RWPE2 (cell line): ENCODE results near the gene CFAP58.

Source experiments
- ATAC-seq: fragments of 200-7000 bp; cut with Tn5 transposase; 3 replicates; pipeline ENCODE4 v1.9.1; 2021; ENCODE audit warnings: low read depth
- DNase-seq: peaks from one replicate; pipeline ENCODE4 v3.0.0-alpha.2; 2020; ENCODE audit warnings: low spot score
- H3K27ac ChIP-seq: fragments of 450-650 bp; 2 replicates; pipeline ENCODE4 v1.5.1; 2017; ENCODE audit warnings: mild to moderate bottlenecking; ENCODE audit not compliant: poor library complexity, severe bottlenecking
- H3K27me3 ChIP-seq: fragments of 250-450 bp; sonication (Bioruptor Pico); 2 replicates; pipeline ENCODE4 v1.5.1; 2021; ENCODE audit warnings: mild to moderate bottlenecking, moderate library complexity; ENCODE audit not compliant: insufficient read depth, poor library complexity, severe bottlenecking
- H3K36me3 ChIP-seq: fragments of 250-450 bp; sonication (Bioruptor Pico); 2 replicates; pipeline ENCODE4 v1.5.1; 2020; ENCODE audit warnings: low read depth, mild to moderate bottlenecking, moderate library complexity
- H3K4me1 ChIP-seq: fragments of 250-450 bp; sonication (Bioruptor Pico); 2 replicates; pipeline ENCODE4 v1.5.1; 2021; ENCODE audit warnings: mild to moderate bottlenecking, moderate library complexity; ENCODE audit not compliant: insufficient read depth, poor library complexity, severe bottlenecking
- H3K4me3 ChIP-seq: fragments of 250-450 bp; sonication (Bioruptor Pico); 2 replicates; pipeline ENCODE4 v1.5.1; 2021; ENCODE audit warnings: mild to moderate bottlenecking, moderate library complexity; ENCODE audit not compliant: severe bottlenecking
- H3K9me3 ChIP-seq: fragments of 250-450 bp; sonication (Bioruptor Pico); 2 replicates; pipeline ENCODE4 v1.5.1; 2021; ENCODE audit warnings: mild to moderate bottlenecking, moderate library complexity; ENCODE audit not compliant: severe bottlenecking
- CTCF ChIP-seq: fragments of 450-650 bp; IDR thresholded peaks from one replicate; pipeline ENCODE4 v1.5.1; 2017; ENCODE audit warnings: mild to moderate bottlenecking, moderate library complexity; ENCODE audit not compliant: poor library complexity, severe bottlenecking

Gene CFAP58

GRCh38 chr10:104307576-104308438 is 45.8 kb upstream of the CFAP58 start:
- Histone ChIP-seq H3K27ac (no peak overlapping the region), H3K4me1 (peaks cover 4% of the 10 kb centered on the region), H3K9me3 (no peaks in the 10 kb centered on the region)

GRCh38 chr10:104308439-104308903 is 45.2 kb upstream of the CFAP58 start:
- DNase-seq, result no peak
- TF ChIP-seq CTCF, result no peak
- no peak for ATAC-seq
- Histone ChIP-seq H3K27ac (no peak overlapping the region), H3K4me1 (peaks cover 4% of the 10 kb centered on the region), H3K36me3 (peaks cover 32% of the 10 kb centered on the region), H3K4me3 (no peak overlapping the region), H3K27me3 (no peaks in the 10 kb centered on the region), H3K9me3 (no peaks in the 10 kb centered on the region)

More at GRCh38 chr10:104307576-104308438, 45.8 kb upstream of the CFAP58 start:
- Histone ChIP-seq H3K36me3 (peaks cover 26% of the 10 kb centered on the region), H3K4me3 (no peak overlapping the region), H3K27me3 (no peaks in the 10 kb centered on the region)
- TF ChIP-seq CTCF, result no peak
- no peak for DNase-seq
- ATAC-seq, result no peak

- ATAC-seq, result no peak
- Histone ChIP-seq H3K27me3 (no peaks in the 10 kb centered on the region), H3K4me3 (no peak overlapping the region), H3K4me1 (peaks cover 4% of the 10 kb centered on the region), H3K9me3 (no peaks in the 10 kb centered on the region), H3K36me3 (peaks cover 50% of the 10 kb centered on the region), H3K27ac (peak overlapping the region; percentile 11)
- no peak for TF ChIP-seq CTCF
- DNase-seq, result no peak
Observed at GRCh38 chr10:104309980-104310978, 43.4 kb upstream of the CFAP58 start.

GRCh38 chr10:104311184-104311720 is 42.4 kb upstream of the CFAP58 start:
- Histone ChIP-seq H3K9me3 (no peaks in the 10 kb centered on the region), H3K27ac (no peak overlapping the region), H3K36me3 (peaks cover 52% of the 10 kb centered on the region), H3K4me3 (no peak overlapping the region), H3K27me3 (no peaks in the 10 kb centered on the region), H3K4me1 (no peaks in the 10 kb centered on the region)
- DNase-seq (no peak), ATAC-seq (no peak)
- TF ChIP-seq CTCF, result no peak
